NCI-H2171 treated with DMSO at 0.1 percent for 48 hours (cell line): ENCODE results near the gene ANXA3.
"Not testable (repeated sequence)": the region's sequence is repeated elsewhere in the genome, so short reads cannot be mapped to it uniquely, and the experiment has no call there.

Experiments used
- DNase-seq: peaks from one replicate; lab custom pipeline; 2025; lab: John Stamatoyannopoulos, UW

The ANXA3 gene

GRCh38 chr4:78571804-78572203, 20.2 kb downstream of the ANXA3 start:
- DNase-seq, result peak; percentile 53

GRCh38 chr4:78578674-78579425, 27.3 kb downstream of the ANXA3 start:
- peak; percentile 38 for DNase-seq

- DNase-seq, result no peak
Measured at GRCh38 chr4:78581618-78582017, 30.0 kb downstream of the ANXA3 start.

- peak; percentile 71 for DNase-seq
Measured at GRCh38 chr4:78584863-78585547, 33.4 kb downstream of the ANXA3 start.

- no peak for DNase-seq
Measured at GRCh38 chr4:78585633-78586032, 34.1 kb downstream of the ANXA3 start.

- DNase-seq, result no peak
Measured at GRCh38 chr4:78588894-78589545, 37.5 kb downstream of the ANXA3 start.

- no peak for DNase-seq
Measured at GRCh38 chr4:78591404-78591803, 39.8 kb downstream of the ANXA3 start.

GRCh38 chr4:78592088-78592783, 40.7 kb downstream of the ANXA3 start:
- DNase-seq, result no peak

- no peak for DNase-seq
Measured at GRCh38 chr4:78596111-78596742, 44.7 kb downstream of the ANXA3 start.

GRCh38 chr4:78598431-78598830, 46.9 kb downstream of the ANXA3 start:
- DNase-seq, result not testable (repeated sequence)

- no peak for DNase-seq
Measured at GRCh38 chr4:78599147-78599546, 47.6 kb downstream of the ANXA3 start.

- DNase-seq, result no peak
Measured at GRCh38 chr4:78599931-78600375, 48.4 kb downstream of the ANXA3 start.

GRCh38 chr4:78601013-78601412, 49.4 kb downstream of the ANXA3 start:
- DNase-seq, result peak; percentile 65

- DNase-seq, result peak; percentile 73
Measured at GRCh38 chr4:78602334-78602733, 50.8 kb downstream of the ANXA3 start.

GRCh38 chr4:78603384-78603783, 51.8 kb downstream of the ANXA3 start:
- DNase-seq, result no peak

GRCh38 chr4:78604988-78605387, 53.4 kb downstream of the ANXA3 start:
- no peak for DNase-seq

- no peak for DNase-seq
Measured at GRCh38 chr4:78606035-78606434, 54.5 kb downstream of the ANXA3 start.

GRCh38 chr4:78606530-78607095, 55.0 kb downstream of the ANXA3 start:
- DNase-seq, result no peak

- DNase-seq, result no peak
Measured at GRCh38 chr4:78608684-78609083, 57.1 kb downstream of the ANXA3 start.

- no peak for DNase-seq
Measured at GRCh38 chr4:78609580-78609979, 58.0 kb downstream of the ANXA3 start.

- no peak for DNase-seq
Measured at GRCh38 chr4:78610546-78611214, 59.1 kb downstream of the ANXA3 start.
